SHP77 (cell line): ENCODE measurements around the gene TOM1L2.
"Not testable (repeated sequence)": the region's sequence is repeated elsewhere in the genome, so short reads cannot be mapped to it uniquely, and the experiment has no call there.

ENCODE experiments used
- DNase-seq, 2 experiments: peaks; one replicate each; lab custom pipeline; 2025; lab: John Stamatoyannopoulos, UW

TOM1L2 gene

DNA sequence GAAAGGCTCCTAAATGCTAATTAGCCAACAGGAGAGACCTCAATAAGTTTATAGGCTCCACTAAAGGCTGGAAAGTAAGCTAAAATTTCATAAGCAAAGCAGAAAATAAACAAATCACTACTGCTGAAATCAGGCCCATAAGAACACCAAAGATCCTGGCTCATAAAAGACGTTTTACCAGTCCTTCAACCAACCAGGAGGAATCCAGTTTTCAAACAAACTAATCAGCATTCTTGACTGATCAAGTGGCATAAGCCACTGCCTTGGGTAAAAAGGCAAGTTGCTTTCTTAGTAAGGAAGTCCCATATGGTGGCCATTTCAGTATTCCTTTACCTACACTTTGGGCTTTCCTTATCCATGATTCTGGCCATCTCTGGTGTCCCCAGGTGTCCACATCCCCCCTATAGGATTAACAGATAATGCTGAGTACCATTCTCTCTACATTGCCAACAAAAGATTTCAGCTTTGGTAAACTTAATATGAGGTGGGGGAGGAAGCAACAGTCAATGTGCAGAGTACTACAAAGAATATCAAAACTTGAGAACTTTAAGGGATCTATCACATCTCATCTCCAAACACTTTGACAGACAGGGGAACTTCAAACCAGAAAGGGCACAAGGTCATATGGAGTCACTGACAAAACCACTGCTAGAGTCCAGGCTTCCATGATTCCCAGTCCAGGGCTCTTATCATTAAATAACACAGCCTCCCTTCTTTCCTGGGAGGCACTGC lies 1.3 kb downstream of the TOM1L2 start:
- DNase-seq, result no peak

DNA sequence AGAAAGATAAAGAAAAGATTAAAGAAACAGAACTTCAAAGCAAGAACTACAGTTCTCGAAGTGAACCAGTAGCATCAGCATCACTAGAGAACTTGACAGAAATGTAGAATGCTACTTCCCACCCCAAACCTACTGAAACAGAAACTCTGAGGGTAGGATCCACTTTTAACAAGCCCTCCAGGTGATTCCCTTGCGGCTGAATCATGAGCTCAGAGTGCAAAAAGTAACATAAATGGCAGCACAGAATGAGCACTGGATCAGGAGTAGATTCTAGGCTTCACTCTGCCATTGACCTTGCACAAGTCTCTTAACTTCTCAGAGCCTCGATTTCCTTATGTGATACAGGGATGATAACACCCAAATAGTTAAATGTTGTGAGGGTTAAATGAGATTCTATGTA lies 5.8 kb downstream of the TOM1L2 start:
- DNase-seq, result no peak

- DNase-seq, result no peak
Observed at GRCh38 chr17:17965152-17965721, 7.0 kb downstream of the TOM1L2 start.

DNA sequence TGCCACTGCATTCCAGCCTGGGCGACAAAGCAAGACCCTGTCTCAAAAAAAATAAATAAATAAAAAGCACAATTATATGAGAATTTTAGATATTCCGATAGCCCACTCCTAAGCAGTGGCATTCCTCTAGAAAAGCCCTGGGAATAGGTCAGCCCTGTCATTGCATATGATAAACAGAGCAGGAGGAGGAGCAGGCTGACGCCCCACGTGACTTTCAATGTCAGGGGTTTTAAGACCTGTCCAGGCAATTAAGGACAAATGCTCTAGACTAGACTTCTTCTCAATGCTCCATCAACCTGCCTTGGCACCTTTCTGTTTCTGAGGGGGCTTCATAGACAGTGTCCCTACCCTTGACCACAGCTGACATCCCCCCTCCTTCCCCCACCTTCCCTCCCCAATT lies 7.5 kb downstream of the TOM1L2 start:
- no peak for DNase-seq

GRCh38 chr17:17963694-17964436 lies 8.3 kb downstream of the TOM1L2 start:
- DNase-seq, result no peak

- no peak for DNase-seq
Observed at GRCh38 chr17:17963066-17963465, 9.1 kb downstream of the TOM1L2 start.

DNA sequence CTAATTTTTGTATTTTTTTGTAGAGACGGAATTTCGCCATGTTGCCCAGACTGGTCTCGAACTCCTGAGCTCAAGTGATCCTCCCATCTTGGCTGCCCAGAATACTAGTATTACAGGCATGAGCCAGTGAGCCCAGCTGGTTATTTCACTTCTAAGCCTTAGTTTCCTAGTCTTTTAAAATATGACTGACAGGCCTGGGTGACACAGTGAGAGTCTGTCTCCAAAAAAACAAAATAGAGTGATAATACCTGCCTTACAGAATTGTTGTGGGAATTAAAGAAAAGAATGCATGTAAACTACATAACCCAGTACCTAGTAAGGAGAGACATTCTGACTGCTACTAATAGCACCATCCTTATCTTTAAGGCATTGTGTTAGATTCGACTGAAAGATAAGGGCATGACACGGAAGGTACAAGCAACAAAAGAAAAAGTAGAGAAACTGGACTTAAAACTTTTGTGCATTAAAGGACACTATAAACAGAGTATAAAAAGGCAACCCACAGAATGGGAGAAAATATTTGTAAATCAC lies 11.6 kb downstream of the TOM1L2 start:
- DNase-seq, result no peak

GRCh38 chr17:17959520-17960361 lies 12.5 kb downstream of the TOM1L2 start:
- no peak for DNase-seq

GRCh38 chr17:17958982-17959381 lies 13.2 kb downstream of the TOM1L2 start:
- no peak for DNase-seq

DNA sequence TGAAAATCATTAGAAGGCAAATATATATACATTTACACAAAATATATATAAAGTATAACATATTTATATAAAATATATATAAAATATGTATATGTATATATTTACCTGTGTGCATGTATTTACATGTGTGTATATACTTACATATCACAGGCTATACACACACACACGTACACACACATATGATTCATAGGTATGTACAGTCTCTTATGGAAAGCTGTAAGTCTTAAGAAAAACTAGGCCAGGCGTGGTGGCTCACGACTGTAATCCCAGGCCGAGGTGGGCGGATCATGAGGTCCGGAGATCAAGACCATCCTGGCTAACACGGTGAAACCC lies 14.7 kb downstream of the TOM1L2 start:
- no peak for DNase-seq

DNA sequence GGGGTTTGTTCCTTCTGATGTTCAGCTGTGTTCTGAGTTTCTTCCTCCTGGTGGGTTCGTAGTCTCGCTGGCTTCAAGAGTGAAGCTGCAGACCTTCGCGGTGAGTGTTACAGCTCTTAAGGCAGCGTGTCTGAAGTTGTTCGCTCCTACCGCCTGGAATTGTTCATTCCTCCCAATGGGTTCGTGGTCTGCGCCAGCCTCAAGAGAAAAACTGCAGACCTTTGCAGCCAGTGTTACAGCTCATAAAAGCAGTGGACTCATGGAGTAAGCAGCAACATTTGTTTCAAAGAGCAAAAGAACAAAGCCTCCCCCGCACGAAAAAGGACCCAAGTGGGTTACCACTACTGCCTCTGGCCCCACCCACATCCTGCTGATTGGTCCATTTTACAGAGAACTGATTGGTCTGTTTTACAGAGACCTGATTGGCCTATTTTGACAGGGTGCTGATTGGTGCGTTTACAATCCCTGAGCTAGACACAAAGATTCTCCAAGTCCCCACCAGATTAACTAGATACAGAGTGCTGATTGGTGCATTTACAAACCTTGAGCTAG lies 16.3 kb downstream of the TOM1L2 start:
- DNase-seq, result not testable (repeated sequence)

- DNase-seq, result no peak
Observed at GRCh38 chr17:17954079-17954478, 18.1 kb downstream of the TOM1L2 start.

DNA sequence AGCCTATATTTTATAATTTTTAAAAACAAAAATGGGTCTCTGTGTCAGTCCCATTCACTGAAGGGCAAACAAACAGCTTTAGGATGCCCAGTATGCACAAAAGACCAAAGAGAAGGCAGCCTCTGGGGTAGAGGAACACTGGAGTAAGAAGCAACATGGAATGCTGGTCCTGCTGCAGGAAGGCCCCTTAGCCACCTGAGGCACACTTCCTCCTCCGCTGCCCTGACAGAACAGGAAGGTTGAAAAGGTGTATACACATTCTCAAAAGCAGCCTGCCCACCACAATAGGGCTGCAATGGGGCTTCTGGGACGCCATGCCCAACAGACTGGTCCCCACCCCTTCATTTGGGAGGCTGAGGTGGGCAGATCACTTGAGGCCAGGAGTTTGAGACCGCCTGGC lies 19.5 kb downstream of the TOM1L2 start:
- DNase-seq, result no peak

- no peak for DNase-seq
Observed at GRCh38 chr17:17951524-17951923, 20.7 kb downstream of the TOM1L2 start.

GRCh38 chr17:17950806-17951205 lies 21.4 kb downstream of the TOM1L2 start:
- DNase-seq, result no peak

DNA sequence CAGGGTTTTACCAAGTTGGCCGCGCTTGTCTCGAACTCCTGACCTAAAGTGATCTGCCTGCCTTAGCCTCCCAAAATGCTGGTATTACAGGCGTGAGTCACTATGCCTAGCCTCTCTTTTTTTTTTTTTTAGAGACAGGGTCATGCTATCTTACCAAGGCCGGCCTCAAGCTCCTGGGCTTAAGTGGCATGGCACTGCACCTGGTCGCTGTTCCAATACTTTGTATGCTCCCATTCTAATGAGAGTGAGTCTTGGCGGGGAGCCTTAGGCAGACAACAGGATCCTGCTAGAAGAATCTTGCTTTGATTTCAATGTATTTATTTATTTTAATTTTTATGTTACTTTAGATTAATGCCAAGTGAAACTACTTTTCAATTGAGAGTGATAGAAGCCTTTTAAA lies 21.9 kb downstream of the TOM1L2 start:
- DNase-seq, result no peak

- no peak for DNase-seq
Observed at GRCh38 chr17:17947966-17948365, 24.2 kb downstream of the TOM1L2 start.

- DNase-seq, result no peak
Observed at GRCh38 chr17:17947309-17947708, 24.9 kb downstream of the TOM1L2 start.

DNA sequence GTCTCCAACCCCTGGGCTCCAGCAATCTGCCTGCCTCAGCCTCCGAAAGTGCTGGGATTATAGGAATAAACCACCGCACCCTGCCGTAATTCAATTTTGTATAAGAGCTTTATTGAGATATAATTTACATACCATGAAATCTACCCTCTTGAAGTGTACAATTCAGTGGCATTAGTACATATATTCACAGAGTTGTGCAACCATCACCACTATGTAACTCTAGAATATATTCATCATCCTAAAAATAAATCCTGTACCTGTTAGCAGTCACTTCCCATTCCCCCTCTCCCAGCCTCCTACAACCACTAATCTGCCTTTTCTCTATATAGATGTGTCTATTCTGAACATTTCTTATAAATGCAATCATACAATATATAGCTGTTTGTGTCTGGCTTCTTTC lies 26.1 kb downstream of the TOM1L2 start:
- DNase-seq, result no peak

GRCh38 chr17:17944743-17945142 lies 27.5 kb downstream of the TOM1L2 start:
- no peak for DNase-seq

DNA sequence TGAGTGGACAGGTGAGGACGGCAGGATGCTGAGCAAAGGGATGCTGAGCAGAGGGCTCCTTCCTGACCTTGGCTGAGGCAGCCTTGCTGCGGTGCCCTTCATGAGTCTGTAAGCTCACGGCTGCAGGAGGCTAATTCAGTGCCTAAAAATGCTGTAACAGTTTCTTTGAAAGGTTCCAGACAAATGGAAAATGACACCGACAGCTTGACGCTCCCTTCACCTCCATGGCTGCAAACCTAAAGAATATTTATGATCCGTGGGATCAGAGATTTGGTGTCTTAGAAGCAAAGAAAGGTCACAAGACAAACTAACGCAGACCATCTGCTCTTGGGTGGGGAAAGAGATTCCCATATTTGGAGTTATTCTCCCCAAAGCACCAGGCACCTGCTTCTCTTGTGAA lies 28.0 kb downstream of the TOM1L2 start:
- no peak for DNase-seq
